Measurements from ENCODE around the gene GDPD4. TPM values are rescaled to one million over a fixed set of nuclear protein-coding genes. Genes with fewer than 3 reads are reported as not detected.
A peak's percentile ranks its signal among the peaks of the same experiment; 100 is the strongest.

Gene GDPD4
- total and polyA plus RNA-seq, 9 of the 15 experiments (the other 6 are each of a cell fraction or from before 2014, with no cell fraction given): 0.40 TPM; not detected in 8

- no peak for TF ChIP-seq RERE (CRISPR knock-in tag; IDR thresholded peaks at IDR 0.05; ENCODE audit: borderline replicate concordance)
- TF ChIP-seq CBX8 (IDR thresholded peaks at IDR 0.05; ENCODE audit: borderline replicate concordance, extremely low read depth, low read depth, low read length, poor library complexity, severe bottlenecking): no peak
- 0 out of 2 replicates have a peak, but pooled peaks have one; percentile 76 for TF ChIP-seq NR1H2 (CRISPR knock-in tag; IDR thresholded peaks at IDR 0.05)
- no peak for TF ChIP-seq MBD2 (IDR thresholded peaks at IDR 0.05; ENCODE audit: borderline replicate concordance, low read depth)
- no peak for TF ChIP-seq ARNT (IDR thresholded peaks at IDR 0.05)
- no peak for TF ChIP-seq CEBPZ (IDR thresholded peaks at IDR 0.05; ENCODE audit: borderline replicate concordance, low read depth, low read length)
- TF ChIP-seq MLLT1 (IDR thresholded peaks at IDR 0.05): no peak
- TF ChIP-seq ZNF253 (CRISPR knock-in tag; conservative IDR thresholded peaks at IDR 0.05): no peak
- no peak for TF ChIP-seq ZNF583 (CRISPR knock-in tag; IDR thresholded peaks at IDR 0.05)
- no peak for TF ChIP-seq ZBTB43 (CRISPR knock-in tag; IDR thresholded peaks at IDR 0.05)
- no peak for TF ChIP-seq SREBF1 (IDR thresholded peaks at IDR 0.05; ENCODE audit: borderline replicate concordance, low read depth, low read length)
- TF ChIP-seq PATZ1 (CRISPR knock-in tag; IDR thresholded peaks at IDR 0.05; ENCODE audit: borderline replicate concordance): no peak
Observed at GRCh38 chr11:77191823-77192495, 109.5 kb downstream of the GDPD4 start (continued).
